Neural cell (in vitro differentiated cells): ENCODE results near the gene BOD1.

ENCODE experiments used
- CTCF ChIP-seq: fragments of 450-650 bp; IDR thresholded peaks from 2 replicates; pipeline ENCODE4 v1.5.1; 2014; ENCODE audit warnings: antibody characterized with exemption, mild to moderate bottlenecking, moderate library complexity; ENCODE audit not compliant: poor library complexity, severe bottlenecking
- EZH2 ChIP-seq: fragments of 200-600, 300-800 bp; shearing (Covaris generic), sonication (generic); IDR thresholded peaks from 2 replicates; pipeline ENCODE4 v1.6.1; 2014; ENCODE audit warnings: antibody characterized with exemption, low read length, borderline replicate concordance, mild to moderate bottlenecking; ENCODE audit not compliant: insufficient read depth, poor library complexity, severe bottlenecking
- POLR2AphosphoS5 ChIP-seq: IDR thresholded peaks from 2 replicates; pipeline ENCODE4 v1.6.1; 2012

- TF ChIP-seq EZH2 (no peak), CTCF (peak; percentile 95), POLR2AphosphoS5 (no peak)
These were observed 2.6 kb upstream of the BOD1 start for GRCh38 chr5:173618927-173619519.
